A673 (cell line): ENCODE results near the gene FAM163A. TPM values are rescaled to one million over a fixed set of nuclear protein-coding genes. Genes with fewer than 3 reads are reported as not detected.

Experiments used
- BruUV-seq: library from RNA; stranded (reverse); fragments of 400-500 nt; replicated peaks from 2 replicates; lab custom pipeline; 2021; lab: Mats Ljungman, UMichigan
- CTCF ChIA-PET: fragments of 300-600 bp; sonication (Branson Sonifier 250); formaldehyde crosslinking; loops from one replicate; lab custom pipeline; 2022; ENCODE audit warnings: antibody characterized with exemption; lab: Charles Lee
- POLR2A ChIA-PET: fragments of 300-600 bp; sonication (Branson Sonifier 250); formaldehyde crosslinking; loops from one replicate; lab custom pipeline; 2022; ENCODE audit warnings: antibody characterized with exemption; ENCODE audit not compliant: low non-redundant PET; lab: Charles Lee
- DNase-seq: peaks from one replicate; pipeline ENCODE4 v3.0.0-alpha.2; 2015; ENCODE audit warnings: low spot score
- H3K27ac ChIP-seq: fragments of 200-600 bp; sonication (generic); 2 replicates; pipeline ENCODE4 v1.5.1; 2016; ENCODE audit warnings: mixed run types, low read depth, mild to moderate bottlenecking, mixed read lengths, antibody characterized with exemption, low read length; ENCODE audit not compliant: poor library complexity, severe bottlenecking
- H3K27me3 ChIP-seq: fragments of 200-600 bp; sonication (generic); replicated peaks from 2 replicates; pipeline ENCODE4 v1.6.1; 2017; ENCODE audit warnings: mixed run types, low read depth, mild to moderate bottlenecking, mixed read lengths, antibody characterized with exemption, low read length; ENCODE audit not compliant: insufficient read depth, poor library complexity
- H3K36me3 ChIP-seq: fragments of 200-600 bp; sonication (generic); 2 replicates; pipeline ENCODE4 v1.6.1; 2016; ENCODE audit warnings: mixed run types, mild to moderate bottlenecking, mixed read lengths, antibody characterized with exemption, low read length; ENCODE audit not compliant: insufficient read depth, poor library complexity, severe bottlenecking
- H3K4me1 ChIP-seq: fragments of 200-600 bp; sonication (generic); 2 replicates; pipeline ENCODE4 v1.6.1; 2017; ENCODE audit warnings: mixed run types, mild to moderate bottlenecking, mixed read lengths, antibody characterized with exemption, low read length; ENCODE audit not compliant: insufficient read depth, poor library complexity, severe bottlenecking
- H3K4me3 ChIP-seq: fragments of 200-600 bp; sonication (generic); 2 replicates; pipeline ENCODE4 v1.5.1; 2016; ENCODE audit warnings: low read depth, mixed run types, mild to moderate bottlenecking, mixed read lengths, low read length; ENCODE audit not compliant: poor library complexity, severe bottlenecking
- H3K9me3 ChIP-seq: fragments of 200-600 bp; sonication (generic); 2 replicates; pipeline ENCODE4 v1.6.1; 2016; ENCODE audit warnings: mixed run types, low read depth, mild to moderate bottlenecking, mixed read lengths, antibody characterized with exemption, low read length; ENCODE audit not compliant: poor library complexity, severe bottlenecking
- EZH2 ChIP-seq: fragments of 200-600 bp; sonication (generic); IDR thresholded peaks from 2 replicates; pipeline ENCODE4 v1.6.1; 2017; ENCODE audit warnings: borderline replicate concordance, low read depth, mild to moderate bottlenecking, mixed read lengths, antibody characterized with exemption, low read length; ENCODE audit not compliant: poor library complexity, severe bottlenecking
- intact Hi-C: fragments of 100-400 bp; cut with micrococcal nuclease; formaldehyde crosslinking; loops from one replicate; pipeline ENCODE4 v1.10.0; 2022; ENCODE audit not compliant: unreplicated experiment
- total RNA-seq: library from RNA; stranded (reverse); gene quantifications from 2 replicates; pipeline ENCODE4 v1.2.3, GENCODE V29; 2021
- TF ChIP-seq, protein P1 (sequence below): fragments of 300-800, 200-600 bp; sonication (generic); conservative IDR thresholded peaks from 2 replicates; pipeline ENCODE4 v1.5.1; 2017; ENCODE audit warnings: low read depth, mild to moderate bottlenecking, antibody characterized with exemption, low read length, moderate library complexity, mixed read lengths

FAM163A gene
- total RNA-seq, 1 experiment from 2014 or later: not detected

DNA sequence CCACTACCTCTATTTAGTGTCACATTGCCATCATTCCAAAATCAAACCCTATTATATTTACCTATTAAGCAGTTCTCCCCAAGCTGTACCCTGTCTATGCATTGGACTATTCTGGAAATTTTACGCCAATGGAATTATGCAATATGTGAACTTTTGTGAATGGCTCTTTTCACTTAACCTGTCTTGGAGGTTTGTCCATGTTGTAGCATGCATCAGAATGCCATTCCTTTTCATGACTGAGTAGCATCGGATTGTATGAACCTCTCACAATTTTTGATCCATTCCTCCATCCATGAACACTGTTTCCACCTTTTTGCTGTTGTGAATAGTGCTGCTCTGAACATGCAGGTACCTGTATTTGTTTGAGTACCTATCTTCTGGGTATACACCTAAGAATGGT, 33.7 kb downstream of the FAM163A start:
- intact Hi-C loops: no loop called here
- no TSS peak for BruUV-seq
- ChIA-PET CTCF (no interaction called here), POLR2A (no interaction called here)
- Histone ChIP-seq H3K27ac (no peak overlapping the region), H3K27me3 (no peaks in the 10 kb centered on the region), H3K9me3 (peaks cover 5% of the 10 kb centered on the region), H3K4me3 (no peak overlapping the region), H3K4me1 (no peaks in the 10 kb centered on the region), H3K36me3 (no peaks in the 10 kb centered on the region)
- TF ChIP-seq, protein P1, sequence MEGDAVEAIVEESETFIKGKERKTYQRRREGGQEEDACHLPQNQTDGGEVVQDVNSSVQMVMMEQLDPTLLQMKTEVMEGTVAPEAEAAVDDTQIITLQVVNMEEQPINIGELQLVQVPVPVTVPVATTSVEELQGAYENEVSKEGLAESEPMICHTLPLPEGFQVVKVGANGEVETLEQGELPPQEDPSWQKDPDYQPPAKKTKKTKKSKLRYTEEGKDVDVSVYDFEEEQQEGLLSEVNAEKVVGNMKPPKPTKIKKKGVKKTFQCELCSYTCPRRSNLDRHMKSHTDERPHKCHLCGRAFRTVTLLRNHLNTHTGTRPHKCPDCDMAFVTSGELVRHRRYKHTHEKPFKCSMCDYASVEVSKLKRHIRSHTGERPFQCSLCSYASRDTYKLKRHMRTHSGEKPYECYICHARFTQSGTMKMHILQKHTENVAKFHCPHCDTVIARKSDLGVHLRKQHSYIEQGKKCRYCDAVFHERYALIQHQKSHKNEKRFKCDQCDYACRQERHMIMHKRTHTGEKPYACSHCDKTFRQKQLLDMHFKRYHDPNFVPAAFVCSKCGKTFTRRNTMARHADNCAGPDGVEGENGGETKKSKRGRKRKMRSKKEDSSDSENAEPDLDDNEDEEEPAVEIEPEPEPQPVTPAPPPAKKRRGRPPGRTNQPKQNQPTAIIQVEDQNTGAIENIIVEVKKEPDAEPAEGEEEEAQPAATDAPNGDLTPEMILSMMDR: no peak
- no peak for TF ChIP-seq EZH2
- no peak for DNase-seq

- peaks cover under 1% of the 10 kb centered on the region for H3K9me3 ChIP-seq
- no peaks in the 10 kb centered on the region for H3K27me3 ChIP-seq
- ChIA-PET CTCF (no interaction called here), POLR2A (no interaction called here)
- no peak for DNase-seq
- BruUV-seq: no TSS peak
- H3K4me1 ChIP-seq: no peaks in the 10 kb centered on the region
- no peak overlapping the region for H3K4me3 ChIP-seq
- intact Hi-C loops: no loop called here
- no peak for TF ChIP-seq EZH2
- TF ChIP-seq, protein P1: no peak
- H3K27ac ChIP-seq: no peak overlapping the region
- no peaks in the 10 kb centered on the region for H3K36me3 ChIP-seq
Measured at GRCh38 chr1:179777731-179778130, 34.6 kb downstream of the FAM163A start.

GRCh38 chr1:179779645-179780272, 36.7 kb downstream of the FAM163A start:
- no peak for DNase-seq

More at GRCh38 chr1:179779645-179780272, 36.7 kb downstream of the FAM163A start:
- H3K27me3 ChIP-seq: no peaks in the 10 kb centered on the region
- no TSS peak for BruUV-seq
- no peaks in the 10 kb centered on the region for H3K36me3 ChIP-seq
- no peaks in the 10 kb centered on the region for H3K9me3 ChIP-seq
- H3K4me1 ChIP-seq: no peaks in the 10 kb centered on the region
- TF ChIP-seq EZH2: no peak
- TF ChIP-seq, protein P1: no peak
- CTCF ChIA-PET: no interaction called here
- intact Hi-C loops: no loop called here
- no peak overlapping the region for H3K4me3 ChIP-seq
- POLR2A ChIA-PET: no interaction called here
- no peak overlapping the region for H3K27ac ChIP-seq
